ENCODE results near the gene POU6F2. TPM values are rescaled to one million over a fixed set of nuclear protein-coding genes. Genes with fewer than 3 reads are reported as not detected.

Gene POU6F2
- total RNA-seq, 1 donor from 2014 or later = 1.1 TPM

- TF ChIP-seq CTCF (IDR thresholded peaks at IDR 0.05; ENCODE audit: unreplicated experiment) = no peak
- Mint-ChIP-seq H3K9me3 (ENCODE audit: unreplicated experiment) (no peaks in the 10 kb centered on the region), H3K27ac (ENCODE audit: unreplicated experiment) (no peak overlapping the region), H3K4me3 (ENCODE audit: unreplicated experiment) (no peak overlapping the region), H3K4me1 (ENCODE audit: unreplicated experiment) (no peaks in the 10 kb centered on the region), H3K27me3 (ENCODE audit: unreplicated experiment) (peaks cover 3% of the 10 kb centered on the region), H3K36me3 (ENCODE audit: low read depth, unreplicated experiment) (no peaks in the 10 kb centered on the region)
- DNase-seq (ENCODE audit: low spot score) = no peak
These were observed 389.7 kb downstream of the POU6F2 start for GRCh38 chr7:39367451-39367850.

- Mint-ChIP-seq H3K36me3 (ENCODE audit: low read depth, unreplicated experiment) (no peaks in the 10 kb centered on the region), H3K4me3 (ENCODE audit: unreplicated experiment) (no peak overlapping the region), H3K27ac (ENCODE audit: unreplicated experiment) (no peak overlapping the region), H3K9me3 (ENCODE audit: unreplicated experiment) (no peaks in the 10 kb centered on the region), H3K4me1 (ENCODE audit: unreplicated experiment) (no peaks in the 10 kb centered on the region), H3K27me3 (ENCODE audit: unreplicated experiment) (peaks cover 3% of the 10 kb centered on the region)
- TF ChIP-seq CTCF (IDR thresholded peaks at IDR 0.05; ENCODE audit: unreplicated experiment) = no peak
- DNase-seq (ENCODE audit: low spot score) = no peak
These were observed 390.2 kb downstream of the POU6F2 start for GRCh38 chr7:39367943-39368342.

GRCh38 chr7:39372383-39372782 is 394.7 kb downstream of the POU6F2 start:
- H3K4me3 Mint-ChIP-seq (ENCODE audit: unreplicated experiment) = no peak overlapping the region
- no peaks in the 10 kb centered on the region for H3K9me3 Mint-ChIP-seq (ENCODE audit: unreplicated experiment)
- TF ChIP-seq CTCF (IDR thresholded peaks at IDR 0.05; ENCODE audit: unreplicated experiment) = no peak
- H3K4me1 Mint-ChIP-seq (ENCODE audit: unreplicated experiment) = no peaks in the 10 kb centered on the region
- peaks cover 3% of the 10 kb centered on the region for H3K27me3 Mint-ChIP-seq (ENCODE audit: unreplicated experiment)
- no peaks in the 10 kb centered on the region for H3K36me3 Mint-ChIP-seq (ENCODE audit: low read depth, unreplicated experiment)
- H3K27ac Mint-ChIP-seq (ENCODE audit: unreplicated experiment) = no peak overlapping the region
- no peak for DNase-seq (ENCODE audit: low spot score)

GRCh38 chr7:39374436-39375040 is 396.8 kb downstream of the POU6F2 start:
- Mint-ChIP-seq H3K4me3 (ENCODE audit: unreplicated experiment) (no peak overlapping the region), H3K27me3 (ENCODE audit: unreplicated experiment) (peaks cover 2% of the 10 kb centered on the region), H3K27ac (ENCODE audit: unreplicated experiment) (no peak overlapping the region), H3K36me3 (ENCODE audit: low read depth, unreplicated experiment) (no peaks in the 10 kb centered on the region), H3K4me1 (ENCODE audit: unreplicated experiment) (no peaks in the 10 kb centered on the region), H3K9me3 (ENCODE audit: unreplicated experiment) (no peaks in the 10 kb centered on the region)
- no peak for TF ChIP-seq CTCF (IDR thresholded peaks at IDR 0.05; ENCODE audit: unreplicated experiment)
- no peak for DNase-seq (ENCODE audit: low spot score)

GRCh38 chr7:39375047-39375873 is 397.6 kb downstream of the POU6F2 start:
- DNase-seq (ENCODE audit: low spot score) = no peak
- Mint-ChIP-seq H3K27me3 (ENCODE audit: unreplicated experiment) (peaks cover 2% of the 10 kb centered on the region), H3K9me3 (ENCODE audit: unreplicated experiment) (no peaks in the 10 kb centered on the region), H3K4me3 (ENCODE audit: unreplicated experiment) (no peak overlapping the region), H3K4me1 (ENCODE audit: unreplicated experiment) (no peaks in the 10 kb centered on the region), H3K27ac (ENCODE audit: unreplicated experiment) (no peak overlapping the region), H3K36me3 (ENCODE audit: low read depth, unreplicated experiment) (no peaks in the 10 kb centered on the region)
- TF ChIP-seq CTCF (IDR thresholded peaks at IDR 0.05; ENCODE audit: unreplicated experiment) = no peak
